Panc1 (cell line): Measurements from ENCODE around the gene KASH5. TPM values are rescaled to one million over a fixed set of nuclear protein-coding genes. Genes with fewer than 3 reads are reported as not detected.
"Not testable (repeated sequence)": the region's sequence is repeated elsewhere in the genome, so short reads cannot be mapped to it uniquely, and the experiment has no call there.

ENCODE experiments used
- ATAC-seq: fragments of 200-7000 bp; cut with Tn5 transposase; 2 replicates; pipeline ENCODE4 v1.9.1; 2020; ENCODE audit warnings: mild to moderate bottlenecking, moderate library complexity
- BruUV-seq: library from RNA; stranded (reverse); fragments of 400-500 nt; replicated peaks from 2 replicates; lab custom pipeline; 2021; lab: Mats Ljungman, UMichigan
- CTCF ChIA-PET: fragments of 300-600 bp; sonication (Branson Sonifier 250); formaldehyde crosslinking; loops from one replicate; lab custom pipeline; 2022; ENCODE audit warnings: antibody characterized with exemption; lab: Charles Lee
- POLR2A ChIA-PET: fragments of 300-600 bp; sonication (Branson Sonifier 250); formaldehyde crosslinking; loops from one replicate; lab custom pipeline; 2022; ENCODE audit warnings: antibody characterized with exemption; lab: Charles Lee
- DNase-seq: peaks from one replicate; pipeline ENCODE4 v3.0.0-alpha.2; 2010; ENCODE audit warnings: low read depth, low spot score
- H3K27ac ChIP-seq: 2 replicates; pipeline ENCODE4 v1.5.1; 2011; ENCODE audit warnings: mild to moderate bottlenecking, low read length, inconsistent platforms
- H3K27me3 ChIP-seq: fragments of 200-500 bp; sonication (Bioruptor generic); 2 replicates; pipeline ENCODE4 v1.6.0; 2014; ENCODE audit warnings: low read length, inconsistent platforms; ENCODE audit not compliant: control insufficient read depth, insufficient read depth
- H3K36me3 ChIP-seq: fragments of 200-500 bp; sonication (Bioruptor generic); 2 replicates; pipeline ENCODE4 v1.5.1; 2014; ENCODE audit warnings: inconsistent platforms, mild to moderate bottlenecking, low read length, moderate library complexity; ENCODE audit not compliant: control insufficient read depth, insufficient read depth
- H3K4me1 ChIP-seq: 2 replicates; pipeline ENCODE4 v1.5.1; 2011; ENCODE audit warnings: inconsistent platforms, mild to moderate bottlenecking, low read length, moderate library complexity; ENCODE audit not compliant: control insufficient read depth, insufficient read depth
- H3K4me3 ChIP-seq, 2 experiments: 2 replicates each; pipeline ENCODE4 v1.5.1; 2011 to 2012; ENCODE audit warnings: low read depth in 2 of 2, low read length in 2 of 2, mild to moderate bottlenecking in 2 of 2, inconsistent platforms in 1 of 2, moderate library complexity in 1 of 2
- H3K9me3 ChIP-seq: fragments of 200-500 bp; sonication (Bioruptor generic); 2 replicates; pipeline ENCODE4 v1.5.1; 2014; ENCODE audit warnings: low read depth, mild to moderate bottlenecking, inconsistent platforms, low read length, moderate library complexity; ENCODE audit not compliant: control insufficient read depth, insufficient read depth
- CTCF ChIP-seq: fragments of 450-650 bp; IDR thresholded peaks from 2 replicates; pipeline ENCODE4 v1.5.1; 2017; ENCODE audit warnings: mild to moderate bottlenecking
- POLR2AphosphoS5 ChIP-seq: IDR thresholded peaks from 2 replicates; pipeline ENCODE4 v1.6.1; 2012; ENCODE audit warnings: mild to moderate bottlenecking, low read depth, low read length, moderate library complexity
- REST ChIP-seq, 2 experiments: IDR thresholded peaks; 2 replicates each; pipeline ENCODE4 v1.6.1; 2011 to 2012; ENCODE audit warnings: low read depth in 2 of 2, control low read depth in 1 of 2, low read length in 1 of 2, mild to moderate bottlenecking in 1 of 2, moderate library complexity in 1 of 2; ENCODE audit not compliant: insufficient read depth in 1 of 2
- SIN3A ChIP-seq: IDR thresholded peaks from 2 replicates; pipeline ENCODE4 v1.6.1; 2012; ENCODE audit warnings: low read depth, mild to moderate bottlenecking, low read length, moderate library complexity, borderline replicate concordance; ENCODE audit not compliant: insufficient read depth
- TCF7L2 ChIP-seq: IDR thresholded peaks from 2 replicates; pipeline ENCODE4 v1.6.1; 2011; ENCODE audit warnings: mild to moderate bottlenecking, low read depth, low read length, inconsistent platforms
- in situ Hi-C: cut with HindIII; loops from 2 replicates; pipeline ENCODE4 v1.10.0; 2016; ENCODE audit warnings: low sequenced_read_pairs, low pct_unique_long_range_greater_than_20kb
- intact Hi-C: fragments of 100-400 bp; cut with micrococcal nuclease; formaldehyde crosslinking; loops from one replicate; pipeline ENCODE4 v1.10.0; 2022; ENCODE audit not compliant: unreplicated experiment
- total RNA-seq: library from RNA; stranded (reverse); gene quantifications from one replicate; pipeline ENCODE4 v1.2.1, GENCODE V29; 2021; ENCODE audit not compliant: unreplicated experiment

Gene KASH5
- total RNA-seq, 1 experiment from 2014 or later = not detected

- in situ Hi-C loops (no loop called here), intact Hi-C loops (loop anchor here (5.0 kb wide), 1 partner anchor 51 kb away; no protein-coding TSS in a partner anchor)
- H3K36me3 ChIP-seq = no peaks in the 10 kb centered on the region
- no peaks in the 10 kb centered on the region; the same call in 1 of the 2 replicates for H3K4me1 ChIP-seq
- peaks cover 9% of the 10 kb centered on the region; the same call in 1 of the 2 replicates for H3K27me3 ChIP-seq
- ChIA-PET POLR2A (no interaction called here), CTCF (interaction anchor here (0.6 kb wide), 3 partner anchors 22 to 200 kb away, joined by 3 to 4 read pairs (median 4); no protein-coding TSS in a partner anchor)
- peak overlapping the region; percentile 61 to 63 for H3K4me3 ChIP-seq
- TF ChIP-seq REST (IDR thresholded peaks at IDR 0.05; ENCODE audit: insufficient read depth in 1 of 2, low read depth in 2 of 2, low read length in 1 of 2) = no peak
- no peak for TF ChIP-seq SIN3A
- TF ChIP-seq POLR2AphosphoS5 = no peak
- no peak for TF ChIP-seq CTCF
- TF ChIP-seq TCF7L2 = no peak
- ATAC-seq (peak; percentile 83), DNase-seq (no peak)
- H3K9me3 ChIP-seq = no peaks in the 10 kb centered on the region
- H3K27ac ChIP-seq = no peak overlapping the region
- BruUV-seq = no TSS peak
These were observed 54.8 kb downstream of the KASH5 start for GRCh38 chr19:49442771-49443365.

GRCh38 chr19:49443366-49444099, 55.5 kb downstream of the KASH5 start:
- no TSS peak for BruUV-seq
- Histone ChIP-seq H3K4me3 (peak overlapping the region; percentile 61 to 63), H3K4me1 (no peaks in the 10 kb centered on the region; the same call in 1 of the 2 replicates), H3K9me3 (no peaks in the 10 kb centered on the region), H3K27me3 (peaks cover 9% of the 10 kb centered on the region; the same call in 1 of the 2 replicates), H3K36me3 (no peaks in the 10 kb centered on the region), H3K27ac (no peak overlapping the region)
- peak; percentile 94 for TF ChIP-seq CTCF
- TF ChIP-seq REST (IDR thresholded peaks at IDR 0.05; ENCODE audit: insufficient read depth in 1 of 2, low read depth in 2 of 2, low read length in 1 of 2) = no peak
- TF ChIP-seq SIN3A = no peak
- POLR2A ChIA-PET = no interaction called here
- in situ Hi-C loops = no loop called here
- intact Hi-C loops = loop anchor here (5.0 kb wide), 1 partner anchor 51 kb away; no protein-coding TSS in a partner anchor
- no peak for DNase-seq
- CTCF ChIA-PET = interaction anchor here (0.6 to 0.7 kb wide), 5 partner anchors 23 to 435 kb away, joined by 3 to 10 read pairs (median 4); no protein-coding TSS in a partner anchor
- peak; percentile 89 for ATAC-seq

GRCh38 chr19:49444100-49444700, 56.2 kb downstream of the KASH5 start:
- H3K4me1 ChIP-seq, DNase-seq, H3K36me3 ChIP-seq, H3K4me3 ChIP-seq, H3K9me3 ChIP-seq, H3K27me3 ChIP-seq, BruUV-seq, POLR2A ChIA-PET, in situ Hi-C loops, ATAC-seq, H3K27ac ChIP-seq: not testable (repeated sequence)
- CTCF ChIA-PET = interaction anchor here (0.6 to 0.7 kb wide), 3 partner anchors 69 to 435 kb away, joined by 3 to 10 read pairs (median 8); no protein-coding TSS in a partner anchor
- intact Hi-C loops = loop anchor here (5.0 kb wide), 1 partner anchor 52 kb away; no protein-coding TSS in a partner anchor
